Stimulated activated CD4-positive, alpha-beta T cell treated with anti-CD3 and anti-CD28 coated beads, Interleukin-1b, Interleukin-23, amount 100 ng/mL, for 24 hours (primary cell): ENCODE results near the gene KLC4.
"Not testable (repeated sequence)": the region's sequence is repeated elsewhere in the genome, so short reads cannot be mapped to it uniquely, and the experiment has no call there.

Experiments used
- DNase-seq, 4 experiments: peaks; one replicate each; pipeline ENCODE4 v3.0.0-alpha.2; 2020; ENCODE audit warnings: low read depth in 4 of 4, low spot score in 1 of 4

The KLC4 gene

GRCh38 chr6:43035495-43036194 lies 23.8 kb upstream of the KLC4 start:
- no peak for DNase-seq

- DNase-seq, result no peak
Observed at GRCh38 chr6:43036712-43037111, 22.7 kb upstream of the KLC4 start.

- no peak for DNase-seq
Observed at GRCh38 chr6:43037197-43037596, 22.2 kb upstream of the KLC4 start.

- no peak for DNase-seq
Observed at GRCh38 chr6:43037706-43038105, 21.7 kb upstream of the KLC4 start.

- DNase-seq, result no peak
Observed at GRCh38 chr6:43038727-43039126, 20.7 kb upstream of the KLC4 start.

- no peak for DNase-seq
Observed at GRCh38 chr6:43040542-43041257, 18.7 kb upstream of the KLC4 start.

GRCh38 chr6:43041475-43041874 lies 18.0 kb upstream of the KLC4 start:
- not testable (repeated sequence) for DNase-seq

- DNase-seq, result no peak
Observed at GRCh38 chr6:43043310-43043709, 16.1 kb upstream of the KLC4 start.

- DNase-seq, result no peak
Observed at GRCh38 chr6:43045371-43045930, 14.0 kb upstream of the KLC4 start.

- no peak for DNase-seq
Observed at GRCh38 chr6:43047998-43048397, 11.4 kb upstream of the KLC4 start.

GRCh38 chr6:43050981-43051380 lies 8.4 kb upstream of the KLC4 start:
- no peak for DNase-seq

GRCh38 chr6:43052225-43052841 lies 7.1 kb upstream of the KLC4 start:
- DNase-seq, result no peak

- no peak for DNase-seq
Observed at GRCh38 chr6:43052842-43053544, 6.4 kb upstream of the KLC4 start.

- peak; percentile 71 to 88 (median 80) for DNase-seq
Observed at GRCh38 chr6:43053545-43054205, 5.8 kb upstream of the KLC4 start, which contains the start of gene CUL7. Gene CUL7 (minus strand): TSS chr6:43053851. CDS start chr6:43052788, 1,063 bp downstream.

- no peak for DNase-seq
Observed at GRCh38 chr6:43054206-43054943, 5.1 kb upstream of the KLC4 start.

- no peak for DNase-seq
Observed at GRCh38 chr6:43055966-43056365, 3.5 kb upstream of the KLC4 start.

GRCh38 chr6:43058531-43058930 lies 900 bp upstream of the KLC4 start:
- DNase-seq, result no peak

- no peak for DNase-seq
Observed at GRCh38 chr6:43060034-43060754, 763 bp downstream of the KLC4 start.
